SW 1271 (cell line): Measurements from ENCODE around the gene RUNX2.

ENCODE experiments used
- DNase-seq, 2 experiments: peaks; one replicate each; lab custom pipeline; 2025; lab: John Stamatoyannopoulos, UW

RUNX2 gene

DNA sequence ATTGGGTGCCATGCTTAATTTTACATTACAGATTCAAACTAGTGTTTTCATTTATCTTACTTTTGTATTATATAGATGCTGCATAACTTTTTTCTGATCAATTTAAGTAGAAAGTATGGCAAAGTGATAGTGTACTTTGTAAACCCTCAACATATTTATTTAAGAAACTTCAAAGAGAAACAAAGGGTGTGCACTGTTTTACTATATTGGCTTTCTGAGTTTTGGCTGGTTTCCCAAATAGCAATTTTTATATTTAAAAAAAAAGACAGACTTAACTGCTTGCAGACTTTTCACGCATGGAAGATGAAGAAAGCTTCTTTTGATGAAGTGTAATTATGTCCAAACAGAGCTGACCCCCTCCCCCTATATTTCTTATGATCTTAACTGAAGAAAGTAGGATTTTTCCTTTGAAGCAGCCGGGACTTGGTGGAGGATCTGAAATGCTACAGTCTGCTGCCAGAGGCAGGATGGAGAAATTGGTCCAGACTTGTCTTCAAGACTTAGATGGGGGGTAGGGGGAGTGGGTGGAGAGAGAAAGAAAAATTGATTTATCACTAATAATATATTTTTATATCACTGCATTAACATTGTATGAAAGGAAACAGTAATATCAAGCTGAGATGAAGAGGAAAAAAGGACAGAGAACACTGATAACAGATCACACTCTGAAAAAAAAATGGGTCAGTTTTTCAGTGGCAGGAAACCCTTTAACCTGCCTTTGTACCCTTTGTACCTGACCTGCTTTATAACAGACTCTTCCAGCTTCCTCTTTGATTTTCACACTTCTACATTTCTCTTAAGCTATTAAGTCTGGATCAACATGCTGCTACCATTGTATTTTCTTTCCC lies 105.6 kb downstream of the RUNX2 start:
- DNase-seq, result no peak

DNA sequence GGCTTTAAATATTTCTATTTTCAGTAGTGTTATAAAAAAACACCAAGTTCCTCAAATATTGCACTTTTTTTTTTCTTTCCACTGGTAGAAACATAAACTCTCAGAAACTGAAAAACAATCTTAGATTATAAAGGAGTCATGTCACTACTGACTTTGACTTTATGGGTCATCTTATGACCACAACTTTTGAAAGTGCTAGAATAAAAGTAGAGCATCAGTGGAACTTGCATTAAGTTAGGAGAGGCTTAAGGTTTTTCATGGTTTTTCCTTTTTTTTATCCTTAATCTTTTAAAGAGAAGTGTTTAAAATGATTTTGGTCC lies 106.2 kb downstream of the RUNX2 start:
- no peak for DNase-seq

- DNase-seq, result peak in 1 of 2 experiments; percentile 51
Observed at GRCh38 chr6:45436544-45437438, 108.7 kb downstream of the RUNX2 start.

DNA sequence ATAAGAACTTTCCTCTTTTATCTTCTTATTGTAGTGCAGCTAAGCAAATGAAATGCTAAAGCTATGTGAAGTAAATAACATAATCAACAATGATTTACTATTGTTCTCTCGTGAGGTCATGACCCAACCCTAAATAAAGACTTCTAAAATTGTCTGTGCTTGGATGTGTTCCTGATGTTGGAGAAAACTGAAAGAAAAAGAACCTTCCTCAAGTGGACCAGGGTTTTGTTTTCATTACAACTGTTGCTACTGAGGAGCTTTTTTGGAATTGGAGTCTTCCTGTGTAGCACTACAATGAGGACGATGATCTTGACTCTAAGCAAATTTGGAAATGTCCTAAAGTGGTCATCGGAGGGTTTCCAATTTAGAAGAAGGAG lies 109.3 kb downstream of the RUNX2 start:
- no peak for DNase-seq

- no peak for DNase-seq
Observed at GRCh38 chr6:45438151-45438550, 110.0 kb downstream of the RUNX2 start.

- DNase-seq, result no peak
Observed at GRCh38 chr6:45438849-45439406, 110.8 kb downstream of the RUNX2 start.

GRCh38 chr6:45439459-45439858 lies 111.3 kb downstream of the RUNX2 start:
- no peak for DNase-seq

DNA sequence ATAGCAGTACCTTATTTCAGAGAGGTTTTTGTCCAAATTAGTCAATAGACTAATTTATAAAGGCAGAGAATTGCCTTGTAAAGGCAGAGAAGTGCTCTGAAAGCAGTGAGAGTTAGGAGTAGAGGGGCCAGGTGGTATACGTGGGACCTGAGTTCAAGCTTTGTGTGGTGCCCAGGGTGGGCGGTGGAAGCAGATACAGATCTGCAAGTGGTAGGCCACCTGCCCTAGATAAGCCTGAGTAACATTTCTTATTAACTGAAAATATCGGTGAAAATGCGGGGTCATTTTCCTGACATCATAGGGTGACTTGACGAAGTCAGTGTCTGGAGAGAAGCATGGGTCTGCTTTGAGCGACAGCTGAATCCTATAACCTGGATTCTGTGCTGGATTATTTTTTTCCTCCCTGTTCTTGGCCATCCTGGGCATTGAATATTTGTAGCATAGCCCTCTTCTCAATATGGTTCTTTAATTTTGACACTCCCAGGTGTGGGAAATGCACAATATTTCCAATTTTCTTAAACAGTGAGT lies 111.8 kb downstream of the RUNX2 start:
- no peak for DNase-seq

DNA sequence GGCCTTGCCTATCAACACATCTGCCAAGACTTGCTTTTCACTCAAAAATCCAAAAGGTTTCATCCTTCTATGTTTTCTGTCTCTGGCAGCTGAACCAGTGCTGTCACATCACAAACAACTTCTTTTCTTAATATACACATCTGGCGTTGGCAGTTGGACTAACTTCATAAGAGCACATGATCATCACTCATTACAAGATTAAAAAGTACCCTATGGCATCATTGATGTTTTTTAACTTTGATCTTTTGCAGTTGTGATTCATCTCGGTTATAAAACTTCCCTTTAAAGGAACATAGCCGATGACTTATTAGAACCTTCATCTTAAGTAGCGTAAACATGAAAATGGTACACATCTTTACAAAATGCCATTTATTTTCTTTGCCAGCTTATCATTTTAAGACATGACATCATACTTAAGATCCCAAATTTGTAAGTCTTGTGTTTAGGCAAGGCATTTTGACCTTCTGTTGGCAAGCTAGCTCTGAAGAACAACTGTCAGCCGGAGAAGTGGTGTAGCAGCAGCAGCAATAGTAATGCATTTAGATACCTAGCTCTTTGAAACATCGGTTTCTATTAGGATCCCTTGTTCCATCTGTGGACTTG lies 113.8 kb downstream of the RUNX2 start:
- DNase-seq, result no peak

- no peak for DNase-seq
Observed at GRCh38 chr6:45442716-45443115, 114.6 kb downstream of the RUNX2 start.

GRCh38 chr6:45445364-45445748 lies 117.2 kb downstream of the RUNX2 start:
- DNase-seq, result no peak

- DNase-seq, result peak; percentile 92 to 99
Observed at GRCh38 chr6:45445749-45446549, 117.8 kb downstream of the RUNX2 start.

DNA sequence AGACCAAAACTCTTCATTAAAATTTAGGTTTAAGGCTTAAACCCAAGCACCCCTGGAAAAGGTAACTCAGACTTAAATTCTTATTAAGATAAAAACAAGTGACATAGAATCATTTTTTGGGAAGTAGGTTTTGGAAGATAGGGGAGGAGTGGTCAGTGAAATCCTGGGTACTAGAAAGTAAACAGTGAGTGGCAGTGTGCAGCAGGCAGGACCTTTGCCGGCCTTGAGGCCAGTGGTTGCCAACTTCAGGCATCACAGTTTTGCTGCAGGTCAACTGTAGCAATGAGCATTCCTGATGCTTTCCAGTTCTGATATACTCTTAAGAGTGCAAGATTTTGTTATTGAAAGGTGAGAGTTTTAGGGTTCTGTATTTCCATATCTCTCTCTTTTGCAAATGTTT lies 118.9 kb downstream of the RUNX2 start:
- DNase-seq, result no peak

DNA sequence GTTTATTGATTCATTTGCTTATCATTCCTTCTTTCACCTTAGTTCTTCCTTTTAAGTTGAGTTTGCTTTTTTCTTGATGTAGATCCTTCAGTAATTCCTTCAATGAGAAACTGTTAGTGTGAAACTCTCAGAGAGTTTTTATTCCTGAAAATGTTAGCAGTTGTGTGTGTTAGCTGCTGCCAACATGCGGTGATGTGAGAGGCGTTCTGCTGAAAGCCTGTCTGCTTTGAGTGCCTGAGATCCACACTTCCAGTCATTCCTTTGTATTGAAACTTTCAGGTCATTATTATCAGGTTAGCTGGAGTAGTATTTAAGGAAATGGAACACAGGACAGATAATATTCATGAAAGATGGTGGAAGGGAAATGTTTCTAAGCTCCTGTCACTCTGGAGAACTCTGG lies 119.6 kb downstream of the RUNX2 start:
- DNase-seq, result no peak

DNA sequence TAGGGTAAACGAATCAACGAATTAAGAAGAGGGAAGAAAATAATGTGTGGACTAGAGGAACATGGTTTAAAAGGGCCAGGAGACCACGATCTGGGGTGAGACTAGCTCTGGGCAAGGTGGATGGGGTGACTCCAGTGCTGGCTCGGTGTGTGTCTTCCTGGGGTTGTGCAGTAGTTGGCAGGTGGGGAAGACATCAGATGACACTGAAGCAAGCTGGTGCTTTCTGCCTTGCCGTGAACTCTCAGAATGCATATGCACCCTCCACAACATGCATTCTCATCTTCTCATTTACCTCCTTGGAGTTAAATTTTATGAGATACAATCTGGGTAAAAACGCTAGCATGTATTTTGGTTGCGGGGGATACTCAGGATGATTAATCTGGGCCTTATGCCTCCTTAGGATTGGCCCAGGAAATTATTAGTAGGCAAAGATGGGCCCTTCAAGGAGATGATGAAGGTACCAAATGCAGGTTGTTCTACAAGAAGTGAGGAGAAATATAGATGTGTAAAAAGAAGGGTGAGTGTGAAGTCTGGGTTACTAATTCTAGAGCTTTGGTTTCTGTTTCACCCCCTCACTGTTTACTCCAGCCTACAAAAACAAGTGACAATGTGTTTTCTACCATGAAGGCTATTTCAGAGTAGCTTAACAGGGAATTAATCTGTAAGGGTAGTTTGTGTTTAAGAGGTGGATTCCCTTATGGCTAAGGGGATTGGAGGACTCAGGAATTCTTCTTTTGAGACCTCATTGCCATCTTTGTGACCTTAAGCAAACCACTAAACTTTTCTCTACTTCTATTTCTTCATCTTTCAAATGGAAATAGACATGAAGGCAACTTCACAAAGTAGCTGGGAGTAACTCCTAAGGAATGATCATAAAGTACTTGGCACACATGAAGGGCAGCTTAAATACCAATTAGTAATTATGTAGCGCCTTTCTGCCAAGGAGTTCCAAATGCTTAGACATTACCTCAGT lies 120.6 kb downstream of the RUNX2 start:
- DNase-seq, result no peak

DNA sequence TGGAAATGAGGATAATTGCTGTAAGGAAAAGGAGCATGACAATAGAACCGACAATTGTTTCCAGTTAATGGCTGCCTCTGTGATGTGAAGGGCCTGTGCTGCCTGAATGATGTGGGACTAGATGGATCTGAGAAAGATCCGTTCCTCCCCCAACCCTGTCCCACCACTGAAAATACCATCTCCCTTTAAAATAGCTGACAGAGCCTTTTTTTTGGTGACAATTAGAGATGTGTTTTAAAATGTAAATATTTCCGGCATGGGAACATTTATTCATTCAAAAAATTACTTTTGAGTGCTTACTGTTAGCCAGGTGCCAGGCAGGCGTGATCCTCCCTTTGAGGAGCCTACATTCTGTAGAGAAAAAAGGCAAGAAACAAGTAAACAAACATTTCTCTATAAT lies 122.0 kb downstream of the RUNX2 start:
- no peak for DNase-seq

DNA sequence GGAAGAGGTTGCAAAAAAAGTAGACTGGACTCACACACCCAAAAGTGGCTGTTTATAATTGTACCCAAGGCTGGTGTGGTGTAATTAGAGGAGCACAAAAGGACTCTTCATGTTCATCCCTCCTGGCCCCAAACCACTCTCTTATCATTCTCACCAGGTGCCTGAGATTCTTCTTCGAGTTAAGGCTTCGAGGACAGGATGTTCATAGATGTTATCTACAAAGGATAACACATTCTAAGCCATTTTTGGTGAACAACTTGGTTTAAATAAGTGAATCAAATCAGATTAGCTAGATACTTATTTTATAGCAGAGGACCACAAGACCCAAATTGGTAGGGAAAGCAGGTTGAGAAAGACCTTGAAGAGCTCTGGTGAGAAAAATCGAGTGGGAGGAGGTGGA lies 122.7 kb downstream of the RUNX2 start:
- no peak for DNase-seq

GRCh38 chr6:45454008-45454911 lies 126.1 kb downstream of the RUNX2 start:
- peak in 1 of 2 experiments; percentile 82 for DNase-seq

DNA sequence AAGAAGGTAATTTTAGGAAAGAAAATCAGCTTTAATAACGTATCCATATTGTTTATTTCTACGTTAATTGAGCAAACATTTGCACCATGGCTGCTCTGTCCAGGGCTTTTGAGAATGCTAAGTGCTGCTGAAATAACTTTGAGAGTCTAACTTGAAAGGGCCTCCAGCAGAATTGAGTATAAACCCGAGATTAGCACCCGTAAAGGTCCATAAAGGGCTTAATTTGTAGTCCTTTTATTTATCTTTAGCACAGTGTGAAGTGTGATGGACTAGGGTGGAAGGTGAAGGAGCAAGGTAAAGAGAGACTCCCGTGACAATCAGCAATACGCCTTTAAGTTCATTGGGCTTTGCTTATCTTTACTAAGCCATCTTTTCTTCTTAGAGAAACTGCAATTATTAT lies 127.3 kb downstream of the RUNX2 start:
- no peak for DNase-seq
